GM12874 (cell line): ENCODE measurements around the gene NUFIP1.

ENCODE experiments used
- CTCF ChIP-seq: IDR thresholded peaks from 2 replicates; pipeline ENCODE4 v1.5.1; 2011; ENCODE audit warnings: low read depth, mild to moderate bottlenecking, control low read depth, low read length, moderate library complexity; ENCODE audit not compliant: insufficient read depth

The NUFIP1 gene

GRCh38 chr13:45011198-45011597 lies 21.9 kb upstream of the NUFIP1 start:
- no peak for TF ChIP-seq CTCF

- TF ChIP-seq CTCF = no peak
Measured at GRCh38 chr13:45007823-45008222, 18.6 kb upstream of the NUFIP1 start.

GRCh38 chr13:45007225-45007624 lies 18.0 kb upstream of the NUFIP1 start:
- no peak for TF ChIP-seq CTCF

- TF ChIP-seq CTCF = no peak
Measured at GRCh38 chr13:45004096-45004495, 14.8 kb upstream of the NUFIP1 start.

- TF ChIP-seq CTCF = no peak
Measured at GRCh38 chr13:45003417-45003816, 14.1 kb upstream of the NUFIP1 start.

GRCh38 chr13:44989941-44990340 lies 670 bp upstream of the NUFIP1 start:
- TF ChIP-seq CTCF = no peak

GRCh38 chr13:44978328-44978727 lies 10.9 kb downstream of the NUFIP1 start:
- 0 out of 2 replicates have a peak, but pooled peaks have one; percentile 1 for TF ChIP-seq CTCF
